Fibroblast of lung (primary cell): ENCODE results near the gene BCAS3.

ENCODE experiments used
- EZH2 ChIP-seq: IDR thresholded peaks from 2 replicates; pipeline ENCODE4 v1.5.1; 2012; ENCODE audit warnings: low read length, control low read depth, mild to moderate bottlenecking; ENCODE audit errors: missing control alignments
- TF ChIP-seq, protein P1 (sequence below), 2 donors: IDR thresholded peaks in 1 of 2; conservative IDR thresholded peaks in 1 of 2; 1 replicate in 1 of 2; 2 replicates in 1 of 2; pipeline ENCODE4 v1.5.1; 2011 to 2012; ENCODE audit warnings: low read length in 2 of 2, control low read depth in 1 of 2, inconsistent platforms in 1 of 2, low read depth in 1 of 2, mild to moderate bottlenecking in 1 of 2

DNA sequence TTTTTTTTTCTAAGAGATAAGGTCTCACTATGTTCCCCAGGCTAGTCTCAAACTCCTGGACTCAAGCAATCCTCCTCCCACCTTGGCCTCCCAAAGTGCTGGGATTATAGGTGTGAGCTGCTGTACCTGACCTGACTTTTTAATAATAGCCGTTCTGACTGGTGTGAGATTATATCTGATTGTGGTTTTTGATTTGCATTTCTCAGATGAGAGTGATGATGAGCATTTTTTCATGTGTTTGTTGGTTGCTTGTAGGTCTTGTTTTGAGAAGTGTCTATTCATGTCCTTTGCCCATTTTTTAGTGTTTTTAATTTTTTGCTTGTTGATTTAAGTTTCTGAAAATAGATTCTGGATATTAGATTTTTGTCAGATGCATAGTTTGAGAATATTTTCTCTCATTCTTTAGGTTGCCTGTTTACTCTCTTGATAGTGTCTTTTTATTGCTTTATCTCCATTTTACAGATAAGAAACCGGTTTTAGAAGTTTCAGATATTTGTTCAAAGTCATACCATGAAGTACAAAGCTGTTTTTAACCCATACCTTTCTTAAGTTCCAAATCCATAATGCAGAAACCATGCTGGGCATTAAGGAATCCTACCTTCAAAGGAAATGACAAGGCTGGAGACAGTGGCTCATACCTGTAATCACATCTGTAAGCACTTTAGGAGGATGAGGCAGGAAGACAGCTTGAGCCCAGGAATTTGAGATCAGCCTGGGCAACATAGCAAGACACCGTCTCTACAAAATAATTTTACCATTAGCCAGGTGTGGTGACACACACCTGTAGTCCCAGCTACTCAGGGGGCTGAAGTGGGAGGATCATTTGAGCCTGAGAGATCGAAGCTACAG, 553.5 kb downstream of the BCAS3 start:
- TF ChIP-seq, protein P1, sequence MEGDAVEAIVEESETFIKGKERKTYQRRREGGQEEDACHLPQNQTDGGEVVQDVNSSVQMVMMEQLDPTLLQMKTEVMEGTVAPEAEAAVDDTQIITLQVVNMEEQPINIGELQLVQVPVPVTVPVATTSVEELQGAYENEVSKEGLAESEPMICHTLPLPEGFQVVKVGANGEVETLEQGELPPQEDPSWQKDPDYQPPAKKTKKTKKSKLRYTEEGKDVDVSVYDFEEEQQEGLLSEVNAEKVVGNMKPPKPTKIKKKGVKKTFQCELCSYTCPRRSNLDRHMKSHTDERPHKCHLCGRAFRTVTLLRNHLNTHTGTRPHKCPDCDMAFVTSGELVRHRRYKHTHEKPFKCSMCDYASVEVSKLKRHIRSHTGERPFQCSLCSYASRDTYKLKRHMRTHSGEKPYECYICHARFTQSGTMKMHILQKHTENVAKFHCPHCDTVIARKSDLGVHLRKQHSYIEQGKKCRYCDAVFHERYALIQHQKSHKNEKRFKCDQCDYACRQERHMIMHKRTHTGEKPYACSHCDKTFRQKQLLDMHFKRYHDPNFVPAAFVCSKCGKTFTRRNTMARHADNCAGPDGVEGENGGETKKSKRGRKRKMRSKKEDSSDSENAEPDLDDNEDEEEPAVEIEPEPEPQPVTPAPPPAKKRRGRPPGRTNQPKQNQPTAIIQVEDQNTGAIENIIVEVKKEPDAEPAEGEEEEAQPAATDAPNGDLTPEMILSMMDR (conservative IDR thresholded peaks at IDR 0.05 in 1 of 2, IDR thresholded peaks at IDR 0.05 in 1 of 2; ENCODE audit: low read depth in 1 of 2, low read length in 2 of 2): no peak
- TF ChIP-seq EZH2: no peak
